Osteoblast (primary cell): ENCODE measurements around the gene DTNB. TPM values are rescaled to one million over a fixed set of nuclear protein-coding genes. Genes with fewer than 3 reads are reported as not detected.
"Not testable (repeated sequence)": the region's sequence is repeated elsewhere in the genome, so short reads cannot be mapped to it uniquely, and the experiment has no call there.

Source experiments
- DNase-seq: peaks from one replicate; pipeline ENCODE4 v3.0.0; 2011; ENCODE audit warnings: low spot score, mixed read lengths; ENCODE audit not compliant: insufficient read length; ENCODE audit errors: missing footprints
- H2AFZ ChIP-seq: 2 replicates; pipeline ENCODE4 v1.6.0; 2011; ENCODE audit warnings: mild to moderate bottlenecking, low read length
- H3K27ac ChIP-seq: 2 replicates; pipeline ENCODE4 v1.5.1; 2011; ENCODE audit warnings: mild to moderate bottlenecking, low read depth, low read length, moderate library complexity
- H3K27me3 ChIP-seq: 2 replicates; pipeline ENCODE4 v1.6.0; 2012; ENCODE audit warnings: mild to moderate bottlenecking, control low read depth, inconsistent platforms, low read length, moderate library complexity; ENCODE audit not compliant: insufficient read depth
- H3K36me3 ChIP-seq: 2 replicates; pipeline ENCODE4 v1.5.1; 2011; ENCODE audit warnings: mild to moderate bottlenecking, low read length, control low read depth, moderate library complexity; ENCODE audit not compliant: insufficient read depth
- H3K4me1 ChIP-seq: 2 replicates; pipeline ENCODE4 v1.5.1; 2011; ENCODE audit warnings: mild to moderate bottlenecking, low read length, control low read depth, moderate library complexity; ENCODE audit not compliant: insufficient read depth
- H3K4me2 ChIP-seq: 2 replicates; pipeline ENCODE4 v1.6.0; 2011; ENCODE audit warnings: mild to moderate bottlenecking, low read length; ENCODE audit not compliant: insufficient read depth
- H3K4me3 ChIP-seq: fragments of 200-600 bp; sonication (generic); 3 replicates; pipeline ENCODE4 v1.5.1; 2012; ENCODE audit warnings: mild to moderate bottlenecking, low read length, inconsistent platforms; ENCODE audit not compliant: insufficient read depth
- H3K79me2 ChIP-seq: 2 replicates; pipeline ENCODE4 v1.6.0; 2012; ENCODE audit warnings: mild to moderate bottlenecking, low read length, control low read depth, inconsistent platforms; ENCODE audit not compliant: insufficient read depth
- H3K9me3 ChIP-seq: 2 replicates; pipeline ENCODE4 v1.5.1; 2011; ENCODE audit warnings: low read depth, low read length, control low read depth
- H4K20me1 ChIP-seq: 2 replicates; pipeline ENCODE4 v1.6.0; 2012; ENCODE audit warnings: mild to moderate bottlenecking, low read length, control low read depth; ENCODE audit not compliant: insufficient read depth
- total RNA-seq: library from RNA; depleted of rRNA; stranded (reverse); fragments of >200 nt; gene quantifications from 2 replicates; pipeline ENCODE4 v1.2.3, GENCODE V29; 2012
- TF ChIP-seq, protein P1 (sequence below): IDR thresholded peaks from 2 replicates; pipeline ENCODE4 v1.5.1; 2011; ENCODE audit warnings: mild to moderate bottlenecking, low read depth, low read length, moderate library complexity; ENCODE audit errors: extremely low read depth

The DTNB gene
- total RNA-seq, 1 donor: 9.8 TPM

DNA sequence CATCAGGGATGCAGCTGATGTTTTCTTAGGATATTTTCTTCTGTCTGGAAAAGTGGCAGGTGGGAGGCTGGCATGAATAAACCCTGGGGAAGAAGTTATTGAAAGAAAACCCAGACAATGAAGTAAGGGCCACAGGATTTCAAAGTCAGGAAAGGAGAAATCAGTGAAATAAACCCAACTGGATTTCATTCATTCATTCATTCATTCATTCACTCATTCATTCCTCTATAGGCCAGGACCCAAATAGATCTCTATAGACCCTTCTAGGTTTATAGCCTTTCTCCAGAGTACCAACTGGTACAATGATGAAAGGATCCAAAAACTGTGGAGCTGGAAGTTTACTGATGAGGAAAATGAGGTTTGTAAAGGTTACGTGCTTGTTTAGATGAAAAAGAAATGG is 264.3 kb downstream of the DTNB start:
- no peaks in the 10 kb centered on the region for H3K4me1 ChIP-seq
- peaks cover 5% of the 10 kb centered on the region for H3K27me3 ChIP-seq
- no peaks in the 10 kb centered on the region for H3K36me3 ChIP-seq
- DNase-seq: no peak
- H3K27ac ChIP-seq: no peak overlapping the region
- no peaks in the 10 kb centered on the region for H3K9me3 ChIP-seq
- H3K4me2 ChIP-seq: no peak overlapping the region
- H2AFZ ChIP-seq: no peak overlapping the region
- no peaks in the 10 kb centered on the region for H3K79me2 ChIP-seq
- TF ChIP-seq, protein P1, sequence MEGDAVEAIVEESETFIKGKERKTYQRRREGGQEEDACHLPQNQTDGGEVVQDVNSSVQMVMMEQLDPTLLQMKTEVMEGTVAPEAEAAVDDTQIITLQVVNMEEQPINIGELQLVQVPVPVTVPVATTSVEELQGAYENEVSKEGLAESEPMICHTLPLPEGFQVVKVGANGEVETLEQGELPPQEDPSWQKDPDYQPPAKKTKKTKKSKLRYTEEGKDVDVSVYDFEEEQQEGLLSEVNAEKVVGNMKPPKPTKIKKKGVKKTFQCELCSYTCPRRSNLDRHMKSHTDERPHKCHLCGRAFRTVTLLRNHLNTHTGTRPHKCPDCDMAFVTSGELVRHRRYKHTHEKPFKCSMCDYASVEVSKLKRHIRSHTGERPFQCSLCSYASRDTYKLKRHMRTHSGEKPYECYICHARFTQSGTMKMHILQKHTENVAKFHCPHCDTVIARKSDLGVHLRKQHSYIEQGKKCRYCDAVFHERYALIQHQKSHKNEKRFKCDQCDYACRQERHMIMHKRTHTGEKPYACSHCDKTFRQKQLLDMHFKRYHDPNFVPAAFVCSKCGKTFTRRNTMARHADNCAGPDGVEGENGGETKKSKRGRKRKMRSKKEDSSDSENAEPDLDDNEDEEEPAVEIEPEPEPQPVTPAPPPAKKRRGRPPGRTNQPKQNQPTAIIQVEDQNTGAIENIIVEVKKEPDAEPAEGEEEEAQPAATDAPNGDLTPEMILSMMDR: no peak
- no peaks in the 10 kb centered on the region for H4K20me1 ChIP-seq
- no peak overlapping the region for H3K4me3 ChIP-seq

DNA sequence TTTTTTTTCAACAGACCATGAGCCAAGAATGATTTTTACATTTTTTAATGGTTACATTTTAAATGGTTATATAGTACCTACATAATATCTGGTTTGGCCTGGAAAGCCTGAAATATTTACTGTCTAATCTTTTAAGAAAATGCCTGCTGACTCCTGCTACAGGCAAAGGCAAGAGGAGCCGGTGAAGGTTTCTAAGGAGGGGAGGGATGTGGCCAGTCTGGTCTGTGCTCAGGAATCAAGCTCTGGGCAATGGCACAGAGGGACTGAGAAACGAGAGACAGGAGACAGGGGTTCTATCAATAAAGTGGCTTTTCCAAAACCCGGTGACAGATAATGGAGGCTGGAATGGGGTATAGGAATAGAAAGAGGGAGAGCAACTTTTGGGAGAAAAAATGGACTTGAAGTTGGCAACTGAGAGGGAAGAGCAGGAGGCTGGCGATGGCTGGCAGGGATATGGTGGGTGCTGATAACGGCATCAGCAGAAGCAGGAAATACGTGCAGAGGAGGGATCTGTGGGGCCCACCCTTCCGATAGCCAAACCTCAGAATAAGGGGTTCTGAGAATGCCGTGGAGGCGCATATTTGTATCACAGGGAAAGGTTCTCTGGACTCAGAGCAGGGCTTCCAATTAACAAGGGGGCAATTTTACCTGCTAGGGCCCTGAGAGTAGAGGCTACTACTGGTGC is 267.6 kb downstream of the DTNB start:
- DNase-seq: no peak
- Histone ChIP-seq H2AFZ (no peak overlapping the region), H3K9me3 (no peaks in the 10 kb centered on the region), H3K27ac (no peak overlapping the region), H3K4me1 (no peaks in the 10 kb centered on the region), H3K36me3 (no peaks in the 10 kb centered on the region), H3K4me3 (no peak overlapping the region), H3K27me3 (peaks cover 5% of the 10 kb centered on the region), H4K20me1 (no peaks in the 10 kb centered on the region), H3K79me2 (no peaks in the 10 kb centered on the region), H3K4me2 (no peak overlapping the region)
- TF ChIP-seq, protein P1: no peak

DNA sequence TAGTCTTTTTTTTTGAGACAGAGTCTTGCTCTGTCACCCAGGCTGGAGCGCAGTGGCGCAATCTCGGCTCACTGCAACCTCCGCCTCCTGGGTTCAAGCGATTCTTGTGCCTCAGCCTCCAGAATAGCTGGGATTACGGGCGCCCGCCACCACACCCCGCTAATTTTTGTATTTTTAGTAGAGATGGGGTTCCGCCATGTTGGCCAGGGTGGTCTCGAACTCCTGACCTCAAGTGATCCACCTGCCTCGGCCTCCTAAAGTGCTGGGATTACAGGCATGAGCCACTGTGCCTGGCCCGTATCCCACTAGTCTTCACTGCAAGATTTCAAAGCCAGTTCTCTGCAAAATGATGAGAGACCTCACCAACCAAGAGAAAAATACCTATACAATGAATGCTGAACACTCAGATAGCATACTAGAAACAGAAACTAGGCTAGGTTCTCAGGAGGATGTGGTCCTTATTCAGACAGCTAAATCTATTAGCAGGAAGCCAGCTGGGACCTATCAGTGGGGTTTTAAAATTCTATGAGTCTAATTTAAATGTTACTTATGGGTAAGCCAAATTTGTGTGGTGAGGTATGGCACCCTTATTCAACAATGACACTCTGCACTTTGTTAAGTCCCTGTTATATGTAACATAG is 270.1 kb downstream of the DTNB start:
- H3K79me2 ChIP-seq, H3K27ac ChIP-seq, H3K9me3 ChIP-seq, H3K27me3 ChIP-seq, H3K36me3 ChIP-seq, H4K20me1 ChIP-seq, H3K4me2 ChIP-seq, H2AFZ ChIP-seq, H3K4me3 ChIP-seq, DNase-seq, H3K4me1 ChIP-seq: not testable (repeated sequence)

DNA sequence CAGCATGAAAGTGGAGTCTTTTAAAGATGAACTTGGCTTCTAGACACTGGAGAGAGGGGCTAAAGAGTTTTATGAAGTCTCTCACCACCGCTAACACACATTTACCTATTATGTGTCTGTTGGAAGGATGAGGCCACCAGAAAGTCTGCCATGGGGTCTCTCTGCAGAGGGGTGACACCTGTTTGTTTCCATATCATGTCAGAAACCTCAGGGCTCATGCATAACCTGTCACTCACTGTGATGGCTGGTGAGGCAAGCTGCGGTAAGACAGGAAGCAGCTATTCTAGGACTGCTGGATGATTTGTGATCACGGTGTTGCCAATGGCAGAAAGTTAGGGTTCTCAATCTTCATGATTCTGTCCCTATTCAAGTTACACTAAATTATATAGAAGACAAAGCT is 270.9 kb downstream of the DTNB start:
- H3K36me3 ChIP-seq: no peaks in the 10 kb centered on the region
- H3K27ac ChIP-seq: no peak overlapping the region
- H3K4me1 ChIP-seq: no peaks in the 10 kb centered on the region
- H3K4me2 ChIP-seq: no peak overlapping the region
- no peaks in the 10 kb centered on the region for H4K20me1 ChIP-seq
- H3K9me3 ChIP-seq: no peaks in the 10 kb centered on the region
- no peaks in the 10 kb centered on the region for H3K27me3 ChIP-seq
- TF ChIP-seq, protein P1: no peak
- no peak overlapping the region for H3K4me3 ChIP-seq
- H3K79me2 ChIP-seq: no peaks in the 10 kb centered on the region
- no peak for DNase-seq
- no peak overlapping the region for H2AFZ ChIP-seq
